NCI-H146 treated with DMSO at 0.1 percent for 48 hours (cell line): ENCODE results near the gene NQO1.
"Not testable (repeated sequence)": the region's sequence is repeated elsewhere in the genome, so short reads cannot be mapped to it uniquely, and the experiment has no call there.

Source experiments
- DNase-seq: peaks from one replicate; lab custom pipeline; 2025; ENCODE audit not compliant: unreplicated experiment; lab: John Stamatoyannopoulos, UW

Gene NQO1

DNA sequence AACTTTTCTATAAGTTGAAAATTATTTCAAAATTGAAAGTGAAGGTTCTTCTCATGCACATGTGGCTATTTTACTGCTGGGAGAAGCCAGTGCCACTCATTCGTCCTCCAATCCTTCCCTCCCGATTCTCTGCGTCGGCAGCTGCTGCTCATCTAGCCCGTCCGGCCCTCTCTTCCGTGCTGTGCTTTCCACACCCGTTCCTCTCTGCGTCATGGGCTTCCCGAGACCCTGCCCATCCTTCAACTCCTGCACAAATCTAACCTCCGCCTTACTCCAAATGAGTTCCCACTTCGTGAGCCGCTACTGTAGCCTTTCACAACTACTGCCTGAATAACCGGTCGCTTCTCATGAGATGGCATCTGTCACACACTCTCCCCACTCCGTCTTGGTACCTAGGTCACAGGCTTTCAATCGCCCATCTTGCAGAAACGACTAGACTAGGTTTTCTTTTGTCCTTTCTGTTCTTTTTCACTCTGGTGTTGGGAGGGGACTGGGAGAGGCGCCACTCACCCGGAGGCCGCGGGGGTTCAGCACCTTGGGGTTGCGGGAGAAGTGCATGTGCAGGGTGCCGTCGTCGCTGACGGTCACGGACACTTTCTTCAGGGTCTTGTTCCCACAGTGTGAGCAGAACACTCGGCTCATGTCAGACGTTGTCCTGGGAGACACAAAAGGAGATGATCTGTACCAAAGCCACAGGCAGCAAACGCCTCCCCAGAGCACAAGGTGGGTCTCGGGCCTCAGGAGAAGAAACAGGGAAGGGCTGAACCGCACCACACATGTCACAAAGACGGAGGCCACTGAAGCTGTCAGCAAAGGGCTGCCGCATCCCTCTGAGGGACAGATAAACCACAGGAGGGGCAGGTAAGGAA, 18.2 kb upstream of the NQO1 start:
- no peak for DNase-seq

DNA sequence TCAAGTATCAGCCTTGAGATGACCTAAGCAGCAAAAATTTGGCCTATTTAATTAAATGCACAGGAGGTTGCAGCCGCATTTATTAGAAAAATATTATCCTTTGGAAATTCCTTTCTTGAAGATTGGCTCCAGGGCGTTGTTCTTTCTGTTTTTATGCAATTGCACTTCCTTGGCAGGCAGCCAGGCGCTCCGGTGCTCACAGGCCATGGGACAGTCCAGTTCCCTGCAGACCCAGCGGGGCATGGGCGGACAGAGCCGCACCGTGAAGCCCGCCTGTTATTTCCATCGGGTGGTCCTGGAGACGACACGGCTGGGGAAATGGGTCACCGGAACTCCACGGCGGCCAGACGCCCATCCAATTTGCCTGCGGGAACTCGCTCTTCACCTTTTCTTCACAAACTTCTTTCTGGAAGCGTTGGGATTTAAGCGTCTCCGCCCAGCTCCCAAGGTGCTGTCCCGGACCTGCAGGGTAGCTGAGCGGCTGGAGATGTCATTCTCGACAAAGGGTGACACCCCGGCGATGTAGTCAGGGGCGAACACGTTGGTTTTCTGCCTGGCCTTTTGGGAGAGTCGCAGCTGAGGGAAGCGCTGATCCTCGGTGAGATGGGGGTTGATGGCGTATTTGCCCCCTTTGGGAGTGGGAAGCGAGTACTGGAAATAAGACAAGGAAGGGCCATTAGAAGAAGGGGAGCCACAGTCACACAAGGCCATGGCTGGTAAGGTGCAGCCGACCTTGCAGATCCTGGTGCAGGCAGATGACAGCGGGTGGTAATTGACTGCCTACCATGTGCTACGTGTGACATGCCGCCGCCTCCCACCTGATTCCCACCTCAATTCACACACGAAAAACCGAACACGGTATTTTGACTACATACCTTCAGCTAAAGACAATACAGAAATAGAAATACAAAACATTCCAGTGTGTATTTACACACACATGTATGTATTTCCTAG, 15.9 kb upstream of the NQO1 start:
- DNase-seq = no peak

GRCh38 chr16:69741519-69741918, 15.2 kb upstream of the NQO1 start:
- no peak for DNase-seq

GRCh38 chr16:69732101-69732500, 5.7 kb upstream of the NQO1 start:
- no peak for DNase-seq

GRCh38 chr16:69731280-69731679, 4.9 kb upstream of the NQO1 start:
- not testable (repeated sequence) for DNase-seq

DNA sequence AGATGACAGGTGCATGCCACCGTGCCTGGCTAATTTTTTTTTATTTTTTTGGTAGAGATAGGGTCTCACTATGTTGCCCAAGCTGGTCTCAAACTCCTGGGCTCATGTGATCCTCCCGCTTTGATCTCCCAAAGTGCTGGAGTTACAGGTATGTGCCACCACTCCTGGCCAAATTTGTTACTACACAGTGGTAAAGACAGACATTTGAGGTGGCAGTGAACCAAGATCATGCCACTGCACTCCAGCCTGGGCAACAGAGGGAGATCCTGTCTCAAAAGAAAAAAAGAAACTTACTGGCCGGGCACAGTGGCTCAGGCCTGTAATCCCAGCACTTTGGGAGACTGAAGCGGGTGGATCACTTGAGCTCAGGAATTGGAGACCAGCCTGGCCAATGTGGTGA, 2.7 kb upstream of the NQO1 start:
- DNase-seq = not testable (repeated sequence)

DNA sequence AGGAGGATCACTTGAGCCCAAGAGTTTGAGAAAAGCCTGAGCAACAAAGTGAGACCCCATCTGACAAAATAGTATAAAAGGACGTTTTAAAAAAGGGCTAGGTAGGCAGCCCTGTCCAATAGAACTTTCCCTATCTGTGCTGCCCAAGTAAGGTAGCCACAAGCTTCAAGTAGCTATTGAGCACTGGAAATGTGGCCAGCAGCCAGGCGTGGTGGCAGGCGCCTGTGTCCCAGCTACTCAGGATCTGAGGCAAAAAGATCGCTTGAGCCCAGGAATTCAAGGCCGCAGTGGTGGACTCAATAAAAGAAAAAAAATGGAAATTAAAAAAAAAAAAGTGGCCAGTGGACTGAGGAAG, 1.5 kb upstream of the NQO1 start:
- no peak for DNase-seq

DNA sequence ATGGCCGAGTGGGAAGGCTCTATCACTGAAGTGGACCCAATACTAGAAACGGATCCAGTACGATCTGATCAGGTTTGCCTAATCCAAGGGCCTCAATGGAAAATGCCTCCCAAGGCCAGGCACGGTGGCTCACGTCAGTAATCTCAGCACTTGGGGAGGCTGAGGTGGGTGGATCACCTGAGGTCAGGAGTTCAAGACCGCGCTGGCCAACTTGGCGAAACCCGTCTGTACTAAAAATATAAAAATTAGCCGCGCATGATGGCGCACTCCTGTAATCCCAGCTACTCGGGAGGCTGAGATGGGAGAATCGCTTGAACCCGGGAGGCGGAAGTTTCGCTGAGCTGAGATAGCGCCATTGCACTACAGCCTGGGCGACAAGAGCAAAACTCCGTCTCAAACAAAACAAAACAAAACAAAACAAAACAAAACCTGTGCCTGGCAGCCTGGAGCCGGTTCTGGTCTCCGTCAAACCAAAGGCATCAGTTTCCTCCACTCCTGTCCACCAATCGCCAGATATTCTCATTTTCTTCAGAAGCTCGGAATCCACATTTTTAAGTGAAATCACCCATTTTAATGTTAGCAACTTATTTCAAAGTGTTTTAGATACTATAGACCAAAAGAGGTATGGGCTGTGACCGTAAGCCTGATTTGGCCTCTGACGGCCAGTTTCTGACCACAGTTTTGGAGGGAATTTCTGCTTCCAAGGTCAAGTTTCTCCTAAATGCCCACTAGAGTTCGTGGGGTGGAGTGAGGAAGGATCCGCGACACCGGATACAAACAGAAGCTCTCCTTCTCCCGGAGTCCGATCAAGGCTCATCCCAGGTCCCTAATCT, 664 bp downstream of the NQO1 start:
- DNase-seq = no peak

GRCh38 chr16:69724981-69725479, 1.3 kb downstream of the NQO1 start:
- no peak for DNase-seq

DNA sequence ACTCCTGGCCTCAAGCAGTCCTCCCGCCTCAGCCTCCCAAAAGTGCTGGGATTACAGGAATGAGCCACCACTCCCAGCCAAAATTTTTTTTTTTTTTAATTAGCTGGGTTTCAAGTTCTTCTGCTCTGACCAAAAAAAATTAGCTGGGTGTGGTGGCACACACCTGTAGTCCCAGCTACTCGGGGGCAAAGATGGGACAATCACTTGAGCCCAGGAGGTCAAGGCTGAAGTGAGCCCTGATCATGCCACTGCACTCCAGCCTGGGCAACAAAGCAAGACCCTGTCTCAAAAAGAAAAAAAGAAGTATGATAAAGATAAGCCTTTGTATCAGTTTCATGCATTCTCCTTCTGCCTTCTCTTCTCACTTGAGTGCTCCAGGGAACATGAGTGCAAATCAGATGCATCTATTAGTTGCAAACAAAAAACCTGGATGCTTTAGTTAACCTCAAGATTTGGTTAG, 1.9 kb downstream of the NQO1 start:
- DNase-seq = no peak

DNA sequence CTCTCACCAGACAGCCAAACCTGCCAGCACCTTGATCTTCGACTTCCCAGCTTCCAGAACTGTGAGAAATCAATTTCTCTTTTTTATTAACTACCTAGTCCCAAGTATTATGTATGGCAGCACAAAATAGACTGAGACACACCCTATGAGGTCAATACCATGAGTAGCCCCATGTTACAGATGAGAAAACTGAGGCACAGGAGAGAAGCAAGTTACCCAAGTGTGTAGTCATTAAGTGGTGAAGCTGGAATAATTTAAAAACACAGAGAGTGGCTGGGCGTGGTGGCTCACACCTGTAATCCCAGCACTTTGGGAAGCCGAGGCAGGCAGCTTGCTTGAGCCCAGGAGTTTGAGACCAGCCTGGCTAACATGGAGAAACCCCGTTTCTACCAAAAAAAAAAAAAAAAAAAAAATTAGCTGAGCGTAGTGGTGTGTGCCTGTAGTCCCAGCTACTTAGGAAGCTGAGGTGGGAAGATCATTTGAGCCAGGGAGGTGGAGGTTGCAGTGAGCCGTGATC, 4.9 kb downstream of the NQO1 start:
- DNase-seq = no peak

- DNase-seq = no peak
These were observed 5.4 kb downstream of the NQO1 start for GRCh38 chr16:69720822-69721430.

- DNase-seq = no peak
These were observed 8.1 kb downstream of the NQO1 start for GRCh38 chr16:69718111-69718764.

- no peak for DNase-seq
These were observed 9.3 kb downstream of the NQO1 start for GRCh38 chr16:69717066-69717465.

DNA sequence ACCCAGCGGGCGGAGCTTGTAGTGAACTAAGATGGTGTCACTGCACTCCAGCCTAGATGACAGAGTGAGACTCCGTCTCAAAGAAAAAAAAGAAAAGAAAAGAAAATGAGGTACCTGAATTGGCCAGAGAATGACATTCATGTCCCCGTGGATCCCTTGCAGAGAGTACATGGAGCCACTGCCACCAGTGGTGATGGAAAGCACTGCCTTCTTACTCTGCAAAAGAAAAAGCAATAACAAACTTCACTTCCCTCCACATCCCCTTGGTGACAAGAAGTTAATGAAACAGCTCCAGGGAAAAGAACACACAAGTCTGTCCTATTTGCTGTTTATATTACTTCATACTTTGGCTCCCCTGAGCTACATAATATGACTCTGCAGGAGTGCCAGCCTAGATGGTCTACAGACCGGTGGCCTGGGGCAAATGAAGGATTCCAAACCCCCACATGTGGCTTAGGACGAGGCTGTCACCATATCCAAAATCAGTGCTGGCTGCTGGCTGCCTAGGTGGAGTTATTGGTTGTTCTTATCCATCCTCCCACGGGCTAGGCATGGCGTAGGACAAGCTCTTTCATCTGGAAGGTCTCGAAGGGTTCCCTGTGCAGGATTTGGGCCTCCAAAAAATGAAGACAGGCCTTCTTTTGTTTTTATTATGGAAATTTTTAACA, 13.3 kb downstream of the NQO1 start:
- DNase-seq = no peak

DNA sequence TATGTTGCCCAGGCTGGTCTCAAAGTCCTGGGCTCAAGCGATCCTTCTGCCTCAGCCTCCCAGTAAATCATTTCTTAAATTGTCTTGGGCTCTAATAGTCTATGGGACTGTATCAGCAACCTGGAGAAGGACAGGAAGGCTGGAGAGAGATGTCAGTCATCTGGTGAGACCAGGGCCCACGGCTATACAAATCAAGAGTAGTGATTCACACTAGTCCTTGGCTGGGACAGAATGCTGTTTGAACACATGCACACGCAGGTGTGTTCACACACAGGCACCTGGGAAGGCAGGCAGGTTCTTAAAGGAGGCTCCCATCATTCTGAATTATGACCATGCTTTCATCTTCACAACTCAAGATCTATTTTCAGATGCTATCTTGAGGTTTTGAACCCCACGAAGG, 14.1 kb downstream of the NQO1 start:
- no peak for DNase-seq

DNA sequence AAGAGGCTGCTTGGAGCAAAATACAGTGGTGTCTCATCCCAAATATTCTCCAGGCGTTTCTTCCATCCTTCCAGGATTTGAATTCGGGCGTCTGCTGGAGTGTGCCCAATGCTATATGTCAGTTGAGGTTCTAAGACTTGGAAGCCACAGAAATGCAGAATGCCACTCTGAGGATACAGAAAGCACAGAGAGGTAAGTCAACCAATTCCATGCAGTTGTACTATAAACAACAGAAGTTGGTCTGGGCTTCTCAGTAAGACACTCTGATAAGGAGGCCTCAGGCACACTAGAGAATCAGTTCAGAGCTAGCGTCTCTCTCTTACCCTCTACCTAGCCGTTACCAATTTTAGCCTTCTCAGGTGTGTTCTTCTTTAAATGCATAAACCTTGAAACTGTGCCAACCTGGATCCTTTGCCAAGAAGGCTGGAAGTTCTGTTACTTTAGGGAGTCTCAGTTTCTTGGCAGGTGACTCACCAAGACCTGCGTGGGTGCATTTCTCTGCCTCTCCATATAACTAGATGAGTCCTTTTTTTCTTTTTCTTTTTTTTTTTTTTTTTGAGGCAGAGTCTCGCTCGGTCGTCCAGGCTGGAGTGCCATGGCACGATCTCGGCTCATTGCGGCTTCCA, 15.1 kb downstream of the NQO1 start:
- no peak for DNase-seq

DNA sequence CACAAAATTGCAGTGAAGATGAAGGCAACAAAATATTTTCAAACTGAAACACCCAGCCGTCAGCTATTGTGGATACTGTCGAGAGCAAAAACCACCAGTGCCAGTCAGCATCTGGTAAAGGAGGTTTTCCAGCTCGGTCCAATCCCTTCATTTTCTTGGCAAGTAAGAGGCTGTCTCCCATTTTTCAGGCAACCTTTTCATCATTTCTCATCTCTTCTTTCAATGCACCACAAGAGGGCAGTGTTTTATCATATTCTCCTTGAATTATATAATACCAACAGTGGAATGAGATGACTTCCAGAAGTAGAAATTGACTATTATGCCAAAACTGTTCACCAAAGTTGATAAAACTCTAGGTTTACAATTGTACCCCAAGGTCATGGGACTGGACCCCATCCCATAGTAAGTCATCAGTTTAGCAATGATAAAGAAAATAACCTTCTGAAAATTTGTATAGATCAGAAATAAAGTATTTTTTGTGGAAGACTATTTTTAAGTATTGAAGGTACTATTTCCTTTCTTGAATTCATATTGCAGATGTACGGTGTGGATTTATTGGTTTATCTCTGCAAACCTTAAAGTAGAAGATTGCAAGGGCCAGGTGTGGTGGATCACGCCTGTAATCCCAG, 16.8 kb downstream of the NQO1 start:
- peak; percentile 31 for DNase-seq
